ENCODE results near the gene CASP3.
"Not testable (repeated sequence)": the region's sequence is repeated elsewhere in the genome, so short reads cannot be mapped to it uniquely, and the experiment has no call there.

Gene CASP3

DNA sequence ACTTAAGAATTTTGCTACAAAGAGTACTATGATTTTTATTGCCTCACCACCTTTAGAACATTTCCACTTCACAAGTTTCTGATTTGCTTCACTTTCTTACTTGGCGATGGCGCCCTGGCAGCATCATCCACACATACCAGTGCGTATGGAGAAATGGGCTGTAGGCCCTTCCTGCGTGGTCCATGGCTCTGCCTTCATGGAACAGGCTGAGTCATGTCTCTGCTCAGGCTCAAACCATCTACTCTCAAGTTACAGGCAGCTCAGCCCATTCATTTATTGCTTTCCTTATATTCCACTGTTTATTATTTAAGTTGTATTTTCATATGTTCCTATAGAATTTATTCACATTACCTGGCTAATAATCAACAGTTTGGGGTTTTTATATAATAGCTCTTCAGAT, 21.1 kb downstream of the CASP3 start:
- no peak for DNase-seq

DNA sequence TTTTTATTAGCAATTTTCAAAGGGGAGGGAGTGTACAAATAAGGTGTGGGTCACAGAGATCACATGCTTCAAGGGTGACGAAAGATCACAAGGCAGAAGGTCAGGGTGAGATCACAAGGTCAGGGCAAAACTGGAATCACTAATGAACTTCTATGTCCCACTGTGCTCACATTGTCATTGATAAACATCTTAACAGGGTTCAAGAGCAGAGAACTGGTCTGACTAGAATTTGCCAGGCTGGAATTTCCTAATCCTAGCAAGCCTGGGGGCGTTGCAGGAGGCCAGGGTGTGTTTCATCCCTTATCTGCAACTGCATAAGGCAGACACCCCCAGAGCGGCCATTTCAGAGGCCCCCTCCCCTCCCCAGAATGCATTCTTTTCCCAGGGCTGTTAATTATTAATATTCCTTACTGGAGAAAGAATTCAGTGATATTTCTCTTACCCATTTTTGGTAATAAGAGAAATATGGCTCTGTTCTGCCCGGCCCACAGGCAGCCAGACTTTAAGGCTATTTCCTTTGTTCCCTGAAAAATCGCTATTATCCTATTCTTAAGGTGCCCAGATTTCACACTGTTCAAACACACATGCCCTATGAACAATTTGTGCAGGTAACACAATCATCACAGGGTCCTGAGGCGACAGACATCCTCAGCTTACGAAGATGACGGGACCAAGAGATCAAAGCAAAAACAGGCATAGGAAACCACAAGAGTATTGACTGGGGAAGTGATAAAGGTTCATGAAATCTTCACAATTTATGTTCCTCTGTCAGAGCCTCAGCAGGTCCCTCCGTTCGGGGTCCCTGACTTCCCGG, 23.3 kb downstream of the CASP3 start:
- not testable (repeated sequence) for DNase-seq

DNA sequence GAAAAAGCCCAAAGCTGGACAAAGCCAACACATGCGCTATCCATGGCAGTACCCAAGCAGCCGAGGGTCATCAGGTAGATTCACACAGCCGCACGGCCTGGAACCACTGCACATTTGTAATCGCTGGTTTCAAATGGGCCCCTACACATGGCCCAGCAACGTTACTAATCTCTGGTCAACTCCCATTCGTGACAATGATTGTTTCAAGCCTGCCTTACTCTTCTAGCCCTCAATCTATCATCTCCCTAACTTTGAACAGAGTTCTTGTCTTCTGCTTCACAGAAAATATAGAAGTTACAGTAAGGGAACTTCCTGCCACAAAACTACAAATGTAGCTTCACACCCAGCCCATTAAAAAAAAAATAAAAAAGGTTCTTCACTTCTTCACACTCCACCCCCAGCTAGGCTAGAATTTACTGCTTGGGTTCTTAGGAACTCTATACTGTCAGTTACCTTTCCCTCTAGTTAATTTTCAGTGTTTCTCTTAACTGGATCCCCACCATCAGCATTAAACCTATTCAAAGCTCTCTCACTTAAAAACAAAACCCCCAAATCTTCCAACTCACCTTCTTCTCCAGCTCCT, 24.2 kb downstream of the CASP3 start:
- DNase-seq: no peak

DNA sequence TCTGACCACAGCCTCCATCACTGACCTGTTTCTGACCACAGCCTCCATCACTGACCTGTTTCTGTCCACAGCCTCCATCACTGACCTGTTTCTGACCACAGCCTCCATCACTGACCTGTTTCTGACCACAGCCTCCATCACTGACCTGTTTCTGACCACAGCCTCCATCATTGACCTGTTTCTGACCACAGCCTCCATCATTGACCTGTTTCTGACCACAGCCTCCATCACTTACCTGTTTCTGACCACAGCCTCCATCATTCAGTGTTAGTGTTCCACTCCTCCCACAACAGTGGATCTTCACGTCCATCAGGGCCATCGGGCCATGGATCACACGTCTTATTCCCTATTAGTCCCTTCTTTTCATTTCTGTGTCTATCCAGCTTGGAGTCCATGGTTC, 24.7 kb downstream of the CASP3 start:
- DNase-seq: not testable (repeated sequence)

DNA sequence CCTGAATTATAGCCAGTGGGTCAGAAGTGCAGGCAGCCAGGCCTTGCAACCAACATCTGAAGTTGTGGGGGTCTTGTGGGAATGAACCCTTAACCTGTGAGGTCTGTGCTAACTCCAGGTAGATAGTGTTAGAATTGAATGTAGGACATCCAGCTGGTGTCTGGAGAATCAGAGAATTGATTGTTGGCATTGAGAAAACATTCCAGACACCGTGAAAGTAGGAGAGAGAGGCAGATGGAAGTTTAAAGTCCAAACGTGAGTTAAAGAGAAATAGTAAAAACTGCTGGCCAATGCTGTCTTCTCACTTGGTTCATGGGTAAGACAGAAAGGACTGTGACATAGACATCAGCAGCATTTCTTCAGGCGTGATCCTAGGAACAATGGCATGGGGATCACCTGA, 27.7 kb downstream of the CASP3 start:
- no peak for DNase-seq

DNA sequence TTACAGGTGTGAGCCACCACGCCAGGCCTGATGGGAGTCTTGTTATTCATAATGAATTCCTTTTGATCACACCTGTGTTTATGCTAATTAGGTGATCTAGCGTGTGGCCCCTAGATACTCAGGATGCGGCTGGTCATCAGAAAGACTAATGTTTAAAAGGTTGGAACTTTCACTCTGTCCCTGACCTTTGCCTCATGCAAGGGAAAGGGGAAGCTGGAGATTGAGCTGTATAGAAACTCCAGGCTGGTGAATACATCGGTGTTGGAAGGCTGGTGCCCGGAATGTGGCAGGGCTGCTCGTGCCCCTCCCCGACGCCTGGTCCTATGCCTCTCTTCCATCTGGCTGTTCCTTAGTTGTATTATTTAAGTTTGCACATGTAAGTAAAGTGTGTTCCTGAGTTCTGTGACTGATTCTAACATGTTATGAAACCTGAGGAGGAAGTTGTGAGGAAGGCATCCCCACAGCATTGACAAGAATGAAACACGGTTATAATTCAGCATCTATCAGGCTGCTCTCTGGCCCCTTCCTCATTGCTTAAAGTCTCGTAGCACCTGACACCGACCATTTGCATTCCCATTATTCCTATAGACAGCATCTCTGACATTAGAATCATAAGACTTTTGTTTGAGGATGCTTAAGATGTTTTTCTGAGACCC, 28.9 kb downstream of the CASP3 start:
- DNase-seq: no peak

DNA sequence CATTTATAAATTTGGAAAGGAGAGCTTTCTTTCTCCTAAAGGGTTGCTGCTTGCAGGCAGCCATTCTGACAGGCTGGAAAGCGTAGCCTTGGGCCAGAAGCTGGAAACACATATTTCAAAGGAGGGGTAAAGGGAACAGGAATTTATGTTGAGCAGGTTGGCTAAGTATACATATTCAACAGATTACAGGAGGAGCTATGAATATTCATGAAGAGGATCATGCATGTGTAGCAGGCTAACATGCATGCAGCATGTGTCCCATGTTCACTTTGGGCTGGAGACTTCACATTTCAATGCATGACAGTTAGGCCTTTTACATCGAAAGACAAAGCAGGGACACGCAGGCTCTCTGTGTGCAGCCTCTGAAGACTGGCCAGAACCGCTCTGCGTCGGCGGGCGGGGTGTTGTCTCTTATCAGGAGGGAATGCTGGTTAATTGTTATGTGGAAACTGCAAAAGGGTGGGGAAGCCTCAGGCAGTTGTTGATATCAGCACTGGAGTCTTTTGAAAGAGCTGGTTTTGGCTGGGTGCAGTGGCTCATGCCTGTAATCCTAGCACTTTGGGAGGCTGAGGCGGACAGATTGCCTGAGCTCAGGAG, 31.5 kb downstream of the CASP3 start:
- no peak for DNase-seq

DNA sequence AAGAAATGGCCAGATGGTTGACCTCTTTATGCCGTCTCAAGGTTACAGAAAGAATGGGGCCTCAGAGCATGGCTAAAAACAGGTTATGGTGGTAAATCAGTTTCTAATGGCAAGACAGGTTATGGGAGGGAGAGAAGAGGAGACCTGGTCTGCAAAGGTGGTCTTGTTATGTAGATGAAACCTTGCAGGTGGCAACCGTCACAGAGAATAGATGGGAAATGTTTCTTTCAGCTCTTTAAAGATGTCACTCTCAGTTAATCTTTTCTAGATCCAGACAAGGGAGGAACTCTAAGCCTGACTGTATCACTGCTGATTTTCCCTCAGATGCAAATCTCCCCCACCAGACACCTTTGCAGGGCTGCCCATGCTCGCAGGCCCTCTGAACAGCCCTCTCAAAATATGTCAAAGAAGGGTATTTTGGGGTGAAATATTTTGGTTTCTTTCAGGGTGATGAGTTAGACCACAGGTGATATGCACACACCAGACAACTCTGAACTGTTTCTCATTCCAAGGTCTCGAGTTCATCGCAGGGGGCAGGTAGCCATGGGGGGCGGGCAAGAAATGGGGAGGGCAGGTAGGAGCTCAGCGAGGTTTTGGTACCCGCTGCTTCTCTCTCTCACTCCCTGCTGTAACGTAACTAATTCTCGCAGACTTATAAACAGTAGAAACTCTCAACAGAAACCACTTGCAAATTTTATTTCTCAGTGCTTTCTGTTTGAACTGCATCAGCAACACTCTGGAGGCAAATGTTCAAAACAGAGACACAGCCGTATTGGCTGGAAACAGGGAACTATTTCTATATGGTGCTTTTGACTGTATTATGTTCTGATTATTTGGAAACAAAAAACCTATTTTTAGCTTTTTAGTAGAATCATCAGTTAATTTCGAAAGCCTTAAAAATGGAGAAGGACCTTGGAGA, 32.4 kb downstream of the CASP3 start:
- no peak for DNase-seq

DNA sequence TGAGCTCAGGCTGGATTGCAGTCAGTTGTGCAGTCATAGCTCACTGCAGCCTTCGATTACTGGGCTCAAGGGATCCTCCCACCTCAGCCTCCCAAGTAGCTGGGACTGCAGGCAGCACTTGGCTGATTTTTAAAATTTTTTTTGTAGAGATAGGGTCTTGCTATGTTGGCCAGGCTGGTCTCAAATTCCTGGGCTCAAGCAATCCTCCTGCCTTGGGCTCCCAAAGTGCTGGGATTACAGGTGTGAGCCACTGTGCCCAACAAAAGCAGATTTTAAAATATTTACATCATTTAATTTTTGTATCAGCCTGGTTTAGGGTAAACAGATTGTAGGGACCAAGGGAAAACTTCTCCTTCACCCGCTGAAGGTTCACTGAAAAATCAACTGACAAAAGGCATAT, 33.1 kb downstream of the CASP3 start:
- DNase-seq: not testable (repeated sequence)

DNA sequence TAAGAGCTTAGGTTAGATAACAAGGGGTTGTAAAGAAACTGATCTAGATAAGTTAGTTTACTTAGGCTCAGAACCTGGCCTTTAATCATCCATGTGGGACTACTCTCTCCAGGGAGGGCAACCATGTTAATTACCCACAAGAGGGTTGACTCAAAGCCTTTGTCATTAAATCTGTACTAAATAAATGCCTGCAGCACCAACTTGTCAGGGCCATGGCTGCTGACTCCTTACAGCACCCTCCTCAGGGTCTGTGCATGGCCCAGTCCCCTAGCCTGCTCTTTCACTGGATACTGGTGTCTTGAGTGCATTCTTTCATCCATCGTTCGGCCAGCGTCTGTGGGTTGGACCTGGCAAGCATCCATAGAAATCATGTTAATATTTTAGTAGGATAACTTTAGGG, 34.7 kb downstream of the CASP3 start:
- no peak for DNase-seq

DNA sequence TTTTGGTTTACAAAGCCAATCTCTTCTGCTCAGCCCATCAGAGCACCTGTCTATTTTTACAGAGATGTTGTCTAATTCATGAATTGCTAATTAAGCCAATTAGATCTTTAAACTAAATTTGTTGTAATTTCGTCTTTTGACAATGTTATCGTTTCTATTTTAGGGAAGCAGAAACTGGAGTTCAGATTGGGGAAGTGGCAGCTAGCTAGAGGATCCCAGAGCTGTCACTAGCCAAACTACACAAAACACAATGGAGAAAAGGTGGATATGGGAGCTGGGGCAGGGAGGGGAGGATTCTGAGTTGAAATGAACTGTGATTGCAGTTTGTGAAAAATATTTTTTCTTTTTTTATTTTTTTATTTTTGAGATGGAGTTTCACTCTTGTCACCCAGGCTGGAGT, 35.8 kb downstream of the CASP3 start:
- no peak for DNase-seq

DNA sequence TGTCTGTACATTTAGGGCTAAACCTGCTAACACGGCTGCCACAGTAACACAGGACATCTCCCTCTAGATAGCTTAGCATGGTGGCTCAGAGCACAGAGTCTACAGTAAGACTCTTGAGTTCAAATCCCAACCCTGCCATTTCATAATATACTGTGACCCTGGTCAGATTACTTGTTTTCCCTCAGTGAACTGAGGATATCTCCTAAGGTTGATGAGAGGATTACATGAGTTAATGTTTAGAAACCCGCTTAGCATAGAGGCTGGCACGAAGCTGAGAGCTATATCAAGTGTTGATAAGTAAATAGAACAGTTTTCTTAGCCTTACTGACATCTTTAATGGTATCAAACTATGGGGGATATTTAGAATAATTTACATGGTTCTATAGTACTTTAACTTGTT, 37.2 kb downstream of the CASP3 start:
- no peak for DNase-seq

DNA sequence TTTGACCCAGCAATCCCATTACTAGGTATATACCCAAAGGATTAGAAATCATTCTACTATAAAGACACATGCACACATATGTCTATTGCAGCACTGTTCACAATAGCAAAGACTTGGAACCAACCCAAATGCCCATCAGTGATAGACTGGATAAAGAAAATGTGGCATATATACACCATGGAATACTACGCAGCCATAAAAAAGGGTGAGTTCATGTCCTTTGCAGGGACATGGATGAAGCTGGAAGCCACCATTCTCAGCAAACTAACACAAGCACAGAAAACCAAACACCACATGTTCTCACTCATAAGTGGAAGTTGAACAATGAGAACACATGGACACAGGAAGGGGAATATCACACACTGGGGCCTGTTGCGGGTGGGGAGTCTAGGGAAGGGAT, 41.8 kb downstream of the CASP3 start:
- not testable (repeated sequence) for DNase-seq

DNA sequence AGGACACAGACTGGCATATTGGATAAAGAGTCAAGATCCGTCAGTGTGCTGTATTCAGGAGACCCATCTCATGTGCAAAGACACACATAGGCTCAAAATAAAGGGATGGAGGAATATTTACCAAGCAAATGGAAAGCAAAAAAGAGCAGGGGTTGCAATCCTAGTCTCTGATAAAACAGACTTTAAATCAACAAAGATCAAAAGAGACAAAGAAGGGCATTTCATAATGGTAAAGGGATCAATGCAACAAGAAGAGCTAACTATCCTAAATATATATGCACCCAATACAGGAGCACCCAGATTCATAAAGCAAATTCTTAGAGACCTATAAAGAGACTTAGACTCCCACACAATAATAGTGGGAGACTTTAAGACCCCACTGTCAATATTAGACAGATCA, 46.4 kb downstream of the CASP3 start:
- not testable (repeated sequence) for DNase-seq

DNA sequence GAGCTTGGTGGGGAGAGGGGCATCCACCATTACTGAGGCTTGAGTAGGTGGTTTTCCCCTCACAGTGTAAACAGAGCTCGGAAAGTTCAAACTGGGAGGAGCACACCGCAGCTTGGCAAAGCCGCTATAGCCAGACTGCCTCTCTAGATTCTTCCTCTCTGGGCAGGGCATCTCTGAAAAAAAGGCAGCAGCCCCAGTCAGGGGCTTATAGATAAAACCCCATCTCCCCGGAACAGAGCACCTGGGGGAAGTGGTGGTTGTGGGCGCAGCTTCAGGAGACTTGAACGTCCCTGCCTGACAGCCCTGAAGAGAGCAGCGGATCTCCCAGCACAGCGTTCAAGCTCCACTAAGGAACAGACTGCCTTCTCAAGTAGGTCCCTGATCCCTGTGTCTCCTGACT, 48.3 kb downstream of the CASP3 start:
- DNase-seq: not testable (repeated sequence)

DNA sequence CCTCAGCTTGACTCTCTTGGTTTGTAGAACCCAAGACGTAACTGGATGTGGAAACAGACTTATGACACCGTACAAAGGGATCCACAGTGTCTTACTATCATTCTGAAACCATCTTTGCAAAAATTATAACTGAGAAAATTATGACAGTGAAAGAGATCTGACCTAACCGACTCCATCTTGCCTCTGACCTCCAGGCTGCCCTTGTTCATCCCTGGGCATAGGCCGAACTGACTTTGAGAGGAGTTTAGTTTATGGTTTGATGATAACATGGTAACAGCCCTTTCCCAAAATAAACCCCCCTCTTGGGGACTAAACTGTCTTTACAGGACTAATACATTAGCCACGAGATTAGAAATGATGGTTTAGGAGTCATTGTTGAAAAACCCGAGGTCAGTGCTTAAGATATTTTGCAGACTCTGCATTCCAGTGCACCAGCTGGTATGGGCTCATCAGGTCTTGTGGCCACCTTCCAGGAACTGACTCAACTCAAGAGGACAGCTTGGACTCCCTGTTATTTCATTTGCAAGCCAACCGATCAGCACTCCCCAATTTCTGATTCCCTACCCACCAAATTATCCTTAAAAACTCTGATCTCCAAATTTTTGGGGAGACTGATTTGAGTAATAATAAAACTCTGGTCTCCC, 49.6 kb downstream of the CASP3 start:
- no peak for DNase-seq

DNA sequence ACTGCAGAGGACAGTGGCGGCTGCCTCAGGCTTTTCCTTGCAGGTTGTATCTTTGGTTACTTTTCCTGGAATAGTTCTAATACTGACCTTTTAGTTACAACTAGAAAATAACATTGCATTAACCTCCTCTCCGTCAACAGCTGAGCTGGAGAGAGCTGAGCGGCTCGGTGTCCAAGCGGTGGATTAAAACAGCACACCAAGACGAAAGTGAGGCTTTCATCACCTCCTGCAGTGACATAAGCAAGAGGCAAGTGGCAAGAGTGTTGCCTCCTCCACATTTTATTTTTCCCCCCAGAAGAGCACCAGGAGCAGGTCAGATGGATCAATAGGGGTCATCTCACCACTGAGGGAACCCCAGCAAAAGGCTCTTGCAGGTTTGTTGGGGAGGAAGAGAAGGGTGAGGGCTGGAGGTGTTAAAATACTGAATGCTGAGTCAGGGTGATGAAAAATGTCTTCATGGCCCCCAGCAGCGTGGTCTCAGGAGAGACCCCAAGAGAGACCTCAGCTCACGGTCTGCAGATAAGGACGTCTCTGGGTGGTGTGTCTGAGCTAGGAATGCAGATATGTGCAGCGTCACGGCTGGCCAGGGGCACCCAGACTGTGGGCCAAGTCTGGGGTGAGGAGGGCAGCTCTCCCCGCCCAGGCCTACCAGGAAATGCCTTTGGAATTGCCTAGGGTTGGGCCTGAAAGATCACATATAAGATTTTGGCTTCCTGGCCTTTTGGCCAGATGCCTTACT, 50.3 kb downstream of the CASP3 start:
- no peak for DNase-seq

DNA sequence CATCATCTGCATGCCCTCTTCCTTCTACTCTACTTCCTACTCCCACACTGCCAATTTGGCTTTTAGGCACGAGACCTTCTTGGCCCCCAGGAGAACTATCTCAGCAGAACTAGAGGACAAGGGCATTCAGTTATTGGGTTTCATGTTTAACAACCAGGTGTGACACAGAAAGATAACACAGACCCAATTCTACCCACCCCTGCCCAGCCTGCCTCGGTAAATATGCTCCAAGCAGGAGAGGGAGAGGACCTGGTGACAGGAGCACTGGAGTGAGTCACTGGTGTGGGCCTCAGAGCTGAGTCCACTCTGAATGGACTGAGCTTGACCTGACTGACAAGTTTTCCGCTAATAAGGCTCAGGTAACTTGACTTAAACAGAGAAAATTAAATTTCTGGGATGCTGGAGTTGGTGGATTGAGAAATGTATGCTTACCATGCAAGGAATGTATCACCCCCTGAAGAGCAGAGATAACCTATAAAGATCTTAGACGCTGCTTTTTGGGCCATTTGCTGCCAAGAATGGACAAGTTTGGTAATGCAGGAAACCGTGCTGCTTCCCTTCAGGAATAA, 52.5 kb downstream of the CASP3 start:
- DNase-seq: no peak

DNA sequence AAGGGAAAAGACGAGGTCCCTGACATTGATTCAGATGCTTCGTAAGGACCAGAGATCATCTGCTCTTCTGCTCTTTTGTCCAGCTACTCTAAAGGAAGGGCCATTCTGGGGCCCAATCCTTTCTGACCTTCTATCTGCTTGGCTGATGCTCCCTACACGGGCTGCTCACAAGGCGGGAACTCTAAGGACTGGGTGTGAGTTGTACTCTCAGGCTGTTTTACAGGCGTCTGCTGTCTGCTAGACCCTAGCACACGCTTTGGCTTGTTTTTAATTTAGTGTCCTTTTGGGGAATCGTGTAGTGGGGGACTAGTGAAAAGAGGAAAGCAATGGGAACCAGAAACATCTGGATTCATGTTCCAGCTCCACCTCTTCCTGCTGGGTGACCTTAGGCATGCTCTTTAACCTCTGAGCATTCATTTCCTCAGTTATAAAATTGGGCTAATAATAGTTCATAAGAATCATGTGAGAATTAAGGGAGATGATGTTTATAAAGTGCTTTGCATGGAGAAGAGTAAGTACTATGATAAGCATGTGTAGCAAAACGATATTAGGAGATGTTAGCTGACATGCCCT, 53.1 kb downstream of the CASP3 start:
- no peak for DNase-seq

DNA sequence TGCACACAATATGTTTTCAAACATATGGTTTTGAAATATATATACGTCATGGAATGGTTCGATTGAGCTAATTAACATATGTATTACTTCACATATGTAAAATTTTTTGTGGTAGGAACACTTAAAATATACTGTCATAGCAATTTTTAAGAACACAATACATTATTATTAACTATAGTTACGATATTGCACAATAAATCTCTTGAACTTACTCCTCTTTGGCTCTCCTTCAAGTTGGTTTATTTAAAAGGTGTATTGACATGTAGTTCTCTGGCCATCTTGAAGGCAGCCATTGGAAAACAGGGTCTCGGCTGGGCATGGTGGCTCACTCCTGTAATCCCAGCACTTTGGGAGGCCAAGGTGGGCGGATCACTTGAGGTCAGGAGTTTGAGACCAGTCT, 53.8 kb downstream of the CASP3 start:
- no peak for DNase-seq

DNA sequence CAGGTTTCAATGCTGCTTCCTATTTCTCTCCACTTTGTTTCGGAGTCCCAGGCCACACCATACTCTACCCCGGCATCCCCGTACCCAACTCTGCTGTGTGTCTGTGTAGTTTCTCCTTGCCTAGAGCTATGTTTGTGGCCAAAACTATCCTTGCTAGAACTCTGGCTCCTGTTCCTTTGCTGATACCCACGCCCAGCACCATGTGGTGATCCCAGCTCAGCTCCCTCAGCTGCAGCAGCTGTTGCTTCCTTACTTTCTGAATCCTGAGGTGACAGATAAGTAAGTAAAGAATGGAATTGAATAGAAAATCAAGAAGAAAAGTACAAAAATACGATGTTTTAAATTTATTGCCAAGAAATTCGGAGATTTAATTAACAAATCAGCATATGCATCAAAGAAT, 55.8 kb downstream of the CASP3 start:
- DNase-seq: no peak
